AG04450 (cell line): Measurements from ENCODE around the gene LGR6. TPM values are rescaled to one million over a fixed set of nuclear protein-coding genes. Genes with fewer than 3 reads are reported as not detected.

Experiments
- CTCF ChIA-PET: fragments of 300-600, 350-600 bp; formaldehyde crosslinking; extraction: SDS; loops from one replicate; lab custom pipeline; 2022; ENCODE audit warnings: antibody characterized with exemption, inconsistent platforms; lab: Charles Lee
- POLR2A ChIA-PET: fragments of 350-600 bp; formaldehyde crosslinking; extraction: SDS; loops from one replicate; lab custom pipeline; 2021; ENCODE audit warnings: antibody characterized with exemption, inconsistent platforms; lab: Yijun Ruan, JAX
- DNase-seq: peaks from one replicate; pipeline ENCODE4 v3.0.0-alpha.2; 2011; ENCODE audit warnings: low read depth, low spot score
- H3K27ac ChIP-seq: one replicate; pipeline ENCODE4 v1.5.1; 2012; ENCODE audit warnings: low read depth, low read length, control low read depth
- H3K27me3 ChIP-seq: one replicate; pipeline ENCODE4 v1.6.0; 2012; ENCODE audit warnings: low read length; ENCODE audit not compliant: control insufficient read depth, insufficient read depth
- H3K4me3 ChIP-seq: 2 replicates; pipeline ENCODE4 v1.5.1; 2011; ENCODE audit warnings: mild to moderate bottlenecking, low read depth, low read length, control low read depth
- H3K9me3 ChIP-seq: 2 replicates; pipeline ENCODE4 v1.5.1; 2012; ENCODE audit warnings: low read length; ENCODE audit not compliant: control insufficient read depth, insufficient read depth
- polyA plus RNA-seq: library from polyadenylated mRNA; depleted of rRNA; stranded (reverse); fragments of >200 nt; gene quantifications from 2 replicates; pipeline ENCODE4 v1.2.3, GENCODE V29; 2011
- TF ChIP-seq, protein P1 (sequence below): IDR thresholded peaks from 2 replicates; pipeline ENCODE4 v1.5.1; 2011; ENCODE audit warnings: low read depth, low read length, control low read depth, inconsistent platforms

Gene LGR6
- polyA plus RNA-seq, 1 experiment: not detected

DNA sequence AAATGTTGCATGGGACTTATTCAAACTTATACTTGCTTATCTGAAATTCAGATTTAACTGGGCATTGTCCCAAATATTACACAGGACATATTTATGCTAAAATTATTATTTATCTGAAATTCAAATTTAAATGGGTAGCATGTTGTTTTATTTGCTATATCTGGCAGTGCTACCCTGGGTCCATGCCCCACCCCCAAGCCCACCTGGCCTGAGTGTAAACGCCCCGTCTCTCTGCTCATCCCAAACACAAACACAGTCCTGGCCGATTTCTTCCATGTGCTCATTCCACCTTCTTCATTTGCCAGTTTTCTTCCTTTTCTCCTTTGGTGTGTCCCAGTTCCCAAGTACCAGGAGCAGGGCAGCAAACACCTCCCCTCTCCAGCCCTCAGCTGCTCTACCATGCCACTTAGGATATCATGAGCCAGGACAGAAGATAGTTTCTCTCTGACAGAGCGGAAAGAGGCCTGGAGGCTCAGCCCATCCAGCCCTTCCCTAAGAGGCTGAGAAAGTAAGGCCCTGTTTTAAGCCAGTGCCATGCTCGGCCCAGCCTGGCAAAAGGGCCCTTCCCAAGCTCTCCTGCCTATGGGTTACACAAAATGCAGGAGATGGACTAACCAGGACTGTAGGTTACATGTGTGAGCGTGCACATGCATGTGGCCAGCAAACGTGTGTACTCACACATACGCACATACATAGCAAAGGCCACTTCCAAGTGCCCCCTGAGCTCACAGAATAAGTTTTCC is 78.7 kb downstream of the LGR6 start:
- peaks cover 43% of the 10 kb centered on the region for H3K27me3 ChIP-seq
- no peak for DNase-seq
- POLR2A ChIA-PET: no interaction called here
- CTCF ChIA-PET: no interaction called here
- no peak overlapping the region for H3K4me3 ChIP-seq
- no peaks in the 10 kb centered on the region; the same call in 1 of the 2 replicates for H3K9me3 ChIP-seq
- TF ChIP-seq, protein P1, sequence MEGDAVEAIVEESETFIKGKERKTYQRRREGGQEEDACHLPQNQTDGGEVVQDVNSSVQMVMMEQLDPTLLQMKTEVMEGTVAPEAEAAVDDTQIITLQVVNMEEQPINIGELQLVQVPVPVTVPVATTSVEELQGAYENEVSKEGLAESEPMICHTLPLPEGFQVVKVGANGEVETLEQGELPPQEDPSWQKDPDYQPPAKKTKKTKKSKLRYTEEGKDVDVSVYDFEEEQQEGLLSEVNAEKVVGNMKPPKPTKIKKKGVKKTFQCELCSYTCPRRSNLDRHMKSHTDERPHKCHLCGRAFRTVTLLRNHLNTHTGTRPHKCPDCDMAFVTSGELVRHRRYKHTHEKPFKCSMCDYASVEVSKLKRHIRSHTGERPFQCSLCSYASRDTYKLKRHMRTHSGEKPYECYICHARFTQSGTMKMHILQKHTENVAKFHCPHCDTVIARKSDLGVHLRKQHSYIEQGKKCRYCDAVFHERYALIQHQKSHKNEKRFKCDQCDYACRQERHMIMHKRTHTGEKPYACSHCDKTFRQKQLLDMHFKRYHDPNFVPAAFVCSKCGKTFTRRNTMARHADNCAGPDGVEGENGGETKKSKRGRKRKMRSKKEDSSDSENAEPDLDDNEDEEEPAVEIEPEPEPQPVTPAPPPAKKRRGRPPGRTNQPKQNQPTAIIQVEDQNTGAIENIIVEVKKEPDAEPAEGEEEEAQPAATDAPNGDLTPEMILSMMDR: no peak
- H3K27ac ChIP-seq: no peak overlapping the region

DNA sequence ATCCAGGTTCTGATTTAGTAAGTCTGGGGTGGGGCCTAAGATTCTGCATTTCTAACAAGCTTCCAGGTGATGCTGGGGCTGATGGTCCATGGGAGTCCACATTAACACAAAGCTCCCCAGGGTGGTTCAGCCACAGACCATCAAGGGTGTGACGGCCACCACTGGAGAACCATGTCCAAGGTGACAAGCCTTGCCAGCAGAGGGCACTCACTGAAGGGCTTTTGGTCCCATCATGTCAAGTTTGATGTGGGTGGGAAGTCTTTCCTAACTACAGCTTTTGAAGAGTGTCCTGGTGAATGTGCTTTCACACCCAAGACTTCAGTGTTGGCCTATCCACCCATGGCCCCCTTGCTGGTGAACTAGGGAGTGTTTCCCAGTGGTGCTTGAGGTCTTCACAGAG is 81.0 kb downstream of the LGR6 start:
- TF ChIP-seq, protein P1: peak; percentile 39; the same call in 1 of the 2 replicates
- peaks cover 28% of the 10 kb centered on the region for H3K27me3 ChIP-seq
- H3K27ac ChIP-seq: no peak overlapping the region
- no peak overlapping the region for H3K4me3 ChIP-seq
- H3K9me3 ChIP-seq: no peaks in the 10 kb centered on the region
- DNase-seq: no peak
- ChIA-PET CTCF (interaction anchor here (0.6 to 2.5 kb wide), 4 partner anchors 41 to 445 kb away, joined by 3 to 6 read pairs (median 5); no protein-coding TSS in a partner anchor), POLR2A (no interaction called here)

DNA sequence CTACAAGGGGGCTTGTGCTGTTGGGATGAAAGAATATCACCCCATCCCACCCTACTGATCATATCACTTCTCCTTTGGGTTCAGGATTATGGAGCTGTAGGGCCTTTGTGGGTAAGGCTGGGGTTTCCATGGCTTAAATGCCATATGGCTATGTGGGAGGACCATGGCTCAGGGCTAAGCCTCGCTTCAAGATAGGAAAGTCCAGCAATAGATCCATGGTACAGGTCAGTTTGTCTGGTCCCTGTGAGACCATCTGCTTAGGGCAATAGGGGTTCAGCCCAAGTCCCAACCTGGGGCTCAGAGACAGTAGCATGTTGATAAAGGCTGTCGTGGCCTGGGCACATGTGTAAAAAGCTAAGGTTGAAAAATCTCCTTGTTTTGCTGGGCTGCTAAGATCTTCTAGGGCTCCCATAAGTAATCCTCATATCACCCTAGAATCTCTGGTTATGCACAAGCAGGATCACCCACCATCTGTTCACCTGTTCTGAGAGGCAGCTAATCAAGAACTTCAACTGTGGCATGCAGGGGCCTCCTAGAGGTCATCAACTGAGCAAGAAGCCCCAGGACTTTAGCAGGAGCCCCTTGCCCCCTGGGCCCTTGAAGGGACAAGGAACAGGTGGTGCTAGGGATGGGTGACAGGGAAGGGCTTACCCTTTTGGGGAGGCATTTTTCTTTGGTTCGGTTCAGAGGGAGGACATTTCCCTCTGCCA is 81.6 kb downstream of the LGR6 start:
- peaks cover 25% of the 10 kb centered on the region for H3K27me3 ChIP-seq
- H3K4me3 ChIP-seq: no peak overlapping the region
- no peak for DNase-seq
- ChIA-PET CTCF (interaction anchor here (0.6 to 2.5 kb wide), 4 partner anchors 40 to 124 kb away, joined by 3 to 6 read pairs (median 5); no protein-coding TSS in a partner anchor), POLR2A (no interaction called here)
- no peaks in the 10 kb centered on the region for H3K9me3 ChIP-seq
- no peak overlapping the region for H3K27ac ChIP-seq
- TF ChIP-seq, protein P1: no peak

DNA sequence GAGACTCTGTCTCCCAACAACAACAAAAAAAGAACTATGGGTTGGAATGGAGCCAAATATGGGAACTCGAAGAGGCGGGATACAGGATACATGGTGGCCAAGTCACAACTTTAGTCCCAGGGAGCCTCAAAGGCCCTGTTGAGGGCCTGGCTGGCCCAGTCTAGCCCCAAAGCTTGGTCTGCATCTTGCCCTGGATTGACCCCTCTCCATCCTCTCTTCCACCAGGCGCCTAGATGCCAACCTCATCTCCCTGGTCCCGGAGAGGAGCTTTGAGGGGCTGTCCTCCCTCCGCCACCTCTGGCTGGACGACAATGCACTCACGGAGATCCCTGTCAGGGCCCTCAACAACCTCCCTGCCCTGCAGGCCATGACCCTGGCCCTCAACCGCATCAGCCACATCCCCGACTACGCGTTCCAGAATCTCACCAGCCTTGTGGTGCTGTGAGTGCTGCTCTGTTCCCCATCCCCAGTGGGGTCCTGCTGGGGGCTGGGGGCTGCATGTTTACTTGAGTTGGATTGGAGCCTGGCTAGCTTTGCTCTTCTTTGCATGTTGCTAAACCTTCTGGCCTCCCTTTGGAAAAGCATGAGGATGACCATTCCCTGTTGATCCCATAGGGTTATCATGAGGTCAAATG is 82.6 kb downstream of the LGR6 start:
- Histone ChIP-seq H3K4me3 (no peak overlapping the region), H3K27ac (no peak overlapping the region)
- POLR2A ChIA-PET: no interaction called here

More for the DNA sequence above, 82.6 kb downstream of the LGR6 start:
- TF ChIP-seq, protein P1: no peak
- no peak for DNase-seq
- H3K9me3 ChIP-seq: no peaks in the 10 kb centered on the region
- peaks cover 23% of the 10 kb centered on the region for H3K27me3 ChIP-seq
- CTCF ChIA-PET: no interaction called here
